Thyroid gland (tissue), 4 donors: ENCODE measurements around the gene BPHL.

ENCODE experiments used
- POLR2A ChIP-seq, 2 donors: fragments of 450-650 bp; IDR thresholded peaks; one replicate each; pipeline ENCODE4 v1.6.1; 2017; ENCODE audit warnings: antibody characterized with exemption in 2 of 2, mild to moderate bottlenecking in 2 of 2, moderate library complexity in 1 of 2
- TF ChIP-seq, protein P1 (sequence below), 6 experiments: fragments of 200-600 bp in 3 of 6; fragments of 450-650 bp in 3 of 6; sonication (generic) in 3 of 6; IDR thresholded peaks; one replicate each; pipeline ENCODE4 v1.5.1; 2016 to 2019; ENCODE audit warnings: antibody characterized with exemption in 6 of 6, mild to moderate bottlenecking in 2 of 6, inconsistent platforms in 1 of 6, moderate library complexity in 1 of 6

DNA sequence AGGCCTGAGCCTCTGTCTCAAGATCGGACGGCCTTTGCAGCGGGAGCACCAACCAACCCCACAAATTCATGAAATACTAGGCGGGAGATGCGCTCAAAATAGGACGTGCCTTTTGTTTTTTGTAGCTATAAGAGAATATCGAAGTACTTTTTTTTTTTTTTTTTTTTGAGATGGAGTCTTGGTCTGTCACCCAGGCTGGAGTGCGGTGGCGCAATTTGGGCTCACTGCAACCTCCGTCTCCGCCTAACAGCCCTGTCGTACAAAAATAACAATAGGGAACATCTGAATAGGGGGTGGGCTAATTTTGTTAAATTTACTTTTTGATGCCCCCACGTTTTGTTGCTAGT, 44.7 kb downstream of the BPHL start:
- TF ChIP-seq, protein P1, sequence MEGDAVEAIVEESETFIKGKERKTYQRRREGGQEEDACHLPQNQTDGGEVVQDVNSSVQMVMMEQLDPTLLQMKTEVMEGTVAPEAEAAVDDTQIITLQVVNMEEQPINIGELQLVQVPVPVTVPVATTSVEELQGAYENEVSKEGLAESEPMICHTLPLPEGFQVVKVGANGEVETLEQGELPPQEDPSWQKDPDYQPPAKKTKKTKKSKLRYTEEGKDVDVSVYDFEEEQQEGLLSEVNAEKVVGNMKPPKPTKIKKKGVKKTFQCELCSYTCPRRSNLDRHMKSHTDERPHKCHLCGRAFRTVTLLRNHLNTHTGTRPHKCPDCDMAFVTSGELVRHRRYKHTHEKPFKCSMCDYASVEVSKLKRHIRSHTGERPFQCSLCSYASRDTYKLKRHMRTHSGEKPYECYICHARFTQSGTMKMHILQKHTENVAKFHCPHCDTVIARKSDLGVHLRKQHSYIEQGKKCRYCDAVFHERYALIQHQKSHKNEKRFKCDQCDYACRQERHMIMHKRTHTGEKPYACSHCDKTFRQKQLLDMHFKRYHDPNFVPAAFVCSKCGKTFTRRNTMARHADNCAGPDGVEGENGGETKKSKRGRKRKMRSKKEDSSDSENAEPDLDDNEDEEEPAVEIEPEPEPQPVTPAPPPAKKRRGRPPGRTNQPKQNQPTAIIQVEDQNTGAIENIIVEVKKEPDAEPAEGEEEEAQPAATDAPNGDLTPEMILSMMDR (IDR thresholded peaks at IDR 0.05), result no peak
- TF ChIP-seq POLR2A (IDR thresholded peaks at IDR 0.05), result no peak
